Neural progenitor cell (in vitro differentiated cells): ENCODE results near the gene PRKCE. TPM values are rescaled to one million over a fixed set of nuclear protein-coding genes. Genes with fewer than 3 reads are reported as not detected.

Experiments
- DNase-seq: peaks from one replicate; pipeline ENCODE4 v3.0.0-alpha.2; 2016; ENCODE audit warnings: low spot score
- H2AFZ ChIP-seq: fragments of 200-600 bp; sonication (generic); replicated peaks from 2 replicates; pipeline ENCODE4 v1.6.1; 2016; ENCODE audit warnings: antibody characterized with exemption
- H3F3A ChIP-seq: fragments of 200-600 bp; sonication (generic); 2 replicates; pipeline ENCODE4 v1.6.1; 2016; ENCODE audit warnings: antibody characterized with exemption, low read depth
- H3K27ac ChIP-seq: fragments of 200-600 bp; sonication (generic); 2 replicates; pipeline ENCODE4 v1.5.1; 2016; ENCODE audit warnings: mild to moderate bottlenecking
- H3K27me3 ChIP-seq: fragments of 200-600 bp; sonication (generic); 2 replicates; pipeline ENCODE4 v1.6.1; 2016; ENCODE audit warnings: mild to moderate bottlenecking, moderate library complexity
- H3K36me3 ChIP-seq: fragments of 200-600 bp; sonication (generic); 2 replicates; pipeline ENCODE4 v1.5.1; 2016
- H3K4me1 ChIP-seq: fragments of 200-600 bp; sonication (generic); 2 replicates; pipeline ENCODE4 v1.6.1; 2016; ENCODE audit warnings: mixed run types
- H3K4me2 ChIP-seq: fragments of 200-600 bp; sonication (generic); 2 replicates; pipeline ENCODE4 v1.6.1; 2016
- H3K4me3 ChIP-seq: fragments of 200-600 bp; sonication (generic); 2 replicates; pipeline ENCODE4 v1.5.1; 2016
- H3K79me2 ChIP-seq: fragments of 200-600 bp; sonication (generic); 2 replicates; pipeline ENCODE4 v1.6.1; 2016; ENCODE audit warnings: low read depth
- H3K9ac ChIP-seq: fragments of 200-600 bp; sonication (generic); 2 replicates; pipeline ENCODE4 v1.6.1; 2016
- H3K9me3 ChIP-seq: fragments of 200-600 bp; sonication (generic); 2 replicates; pipeline ENCODE4 v1.5.1; 2016; ENCODE audit warnings: low read depth
- H4K20me1 ChIP-seq: fragments of 200-600 bp; sonication (generic); 2 replicates; pipeline ENCODE4 v1.6.1; 2016; ENCODE audit warnings: low read depth
- H3K27ac Mint-ChIP-seq: 3 replicates; pipeline ENCODE4 v1.8.0; 2021; ENCODE audit warnings: mixed read lengths
- H3K27me3 Mint-ChIP-seq: 2 replicates; pipeline ENCODE4 v1.8.0; 2022; ENCODE audit warnings: low read depth, mild to moderate bottlenecking, inconsistent platforms, moderate library complexity, mixed read lengths; ENCODE audit not compliant: insufficient read depth
- H3K36me3 Mint-ChIP-seq: 3 replicates; pipeline ENCODE4 v1.8.0; 2021; ENCODE audit warnings: mixed read lengths
- H3K4me1 Mint-ChIP-seq: 3 replicates; pipeline ENCODE4 v1.8.0; 2021; ENCODE audit warnings: mixed read lengths
- H3K4me3 Mint-ChIP-seq: 3 replicates; pipeline ENCODE4 v1.8.0; 2021; ENCODE audit warnings: mild to moderate bottlenecking, moderate library complexity, mixed read lengths
- H3K9me3 Mint-ChIP-seq: 3 replicates; pipeline ENCODE4 v1.8.0; 2020; ENCODE audit warnings: mixed read lengths
- CTCF ChIP-seq: fragments of 200-600 bp; sonication (generic); IDR thresholded peaks from 2 replicates; pipeline ENCODE4 v1.5.1; 2017; ENCODE audit warnings: antibody characterized with exemption, mild to moderate bottlenecking
- EZH2 ChIP-seq: fragments of 200-600 bp; sonication (generic); IDR thresholded peaks from 2 replicates; pipeline ENCODE4 v1.6.1; 2017; ENCODE audit warnings: antibody characterized with exemption, mild to moderate bottlenecking, moderate library complexity
- EZH2phosphoT487 ChIP-seq: fragments of 200-600 bp; sonication (generic); IDR thresholded peaks from 2 replicates; pipeline ENCODE4 v1.6.1; 2017; ENCODE audit warnings: antibody characterized with exemption
- total RNA-seq: library from RNA; depleted of rRNA; stranded (reverse); fragments of >200 nt; gene quantifications from 2 replicates; pipeline ENCODE4 v1.2.3, GENCODE V29; 2015; ENCODE audit warnings: low replicate concordance

Gene PRKCE
- total RNA-seq, 1 donor from 2014 or later: 4.1 TPM

- H3K9me3 ChIP-seq: no peaks in the 10 kb centered on the region
- no peak overlapping the region for H3K4me3 Mint-ChIP-seq
- H3K9me3 Mint-ChIP-seq: no peaks in the 10 kb centered on the region
- no peak overlapping the region for H3K4me3 ChIP-seq
- no peak overlapping the region for H3K9ac ChIP-seq
- no peaks in the 10 kb centered on the region for H3K36me3 ChIP-seq
- H3K27me3 Mint-ChIP-seq: peaks cover 2% of the 10 kb centered on the region
- no peaks in the 10 kb centered on the region for H3K4me1 ChIP-seq
- H3K27ac ChIP-seq: no peak overlapping the region
- no peak overlapping the region for H2AFZ ChIP-seq
- H4K20me1 ChIP-seq: no peaks in the 10 kb centered on the region
- no peak overlapping the region for H3K27ac Mint-ChIP-seq
- H3K4me2 ChIP-seq: no peak overlapping the region
- no peaks in the 10 kb centered on the region for H3K27me3 ChIP-seq
- no peaks in the 10 kb centered on the region for H3K36me3 Mint-ChIP-seq
- no peaks in the 10 kb centered on the region for H3K79me2 ChIP-seq
- no peak for TF ChIP-seq EZH2
- no peak for TF ChIP-seq EZH2phosphoT487
- no peak for TF ChIP-seq CTCF
- no peaks in the 10 kb centered on the region for H3F3A ChIP-seq
- H3K4me1 Mint-ChIP-seq: peaks cover 12% of the 10 kb centered on the region
- DNase-seq: no peak
These were observed 137.8 kb downstream of the PRKCE start for GRCh38 chr2:45789317-45789716.

GRCh38 chr2:45789961-45790723 lies 138.7 kb downstream of the PRKCE start:
- H2AFZ ChIP-seq: no peak overlapping the region
- H3K4me3 ChIP-seq: no peak overlapping the region
- Mint-ChIP-seq H3K27ac (no peak overlapping the region), H3K4me1 (peaks cover 16% of the 10 kb centered on the region), H3K9me3 (no peaks in the 10 kb centered on the region), H3K4me3 (no peak overlapping the region), H3K36me3 (no peaks in the 10 kb centered on the region), H3K27me3 (peaks cover 4% of the 10 kb centered on the region)
- H3K9ac ChIP-seq: no peak overlapping the region
- H3K27me3 ChIP-seq: no peaks in the 10 kb centered on the region
- H3K27ac ChIP-seq: no peak overlapping the region
- H3K4me2 ChIP-seq: no peak overlapping the region
- TF ChIP-seq EZH2 (no peak), EZH2phosphoT487 (no peak), CTCF (no peak)
- no peaks in the 10 kb centered on the region for H3K36me3 ChIP-seq
- H3F3A ChIP-seq: no peaks in the 10 kb centered on the region
- no peaks in the 10 kb centered on the region for H3K4me1 ChIP-seq
- no peaks in the 10 kb centered on the region for H3K79me2 ChIP-seq
- H4K20me1 ChIP-seq: no peaks in the 10 kb centered on the region
- no peak for DNase-seq
- H3K9me3 ChIP-seq: no peaks in the 10 kb centered on the region

- Histone ChIP-seq H3K36me3 (no peaks in the 10 kb centered on the region), H3K9ac (no peak overlapping the region), H3K79me2 (no peaks in the 10 kb centered on the region), H3F3A (peaks cover 5% of the 10 kb centered on the region), H3K4me1 (peaks cover 9% of the 10 kb centered on the region), H3K27ac (no peak overlapping the region), H3K27me3 (no peaks in the 10 kb centered on the region), H4K20me1 (no peaks in the 10 kb centered on the region), H2AFZ (no peak overlapping the region), H3K9me3 (no peaks in the 10 kb centered on the region), H3K4me2 (no peak overlapping the region), H3K4me3 (no peak overlapping the region)
- H3K36me3 Mint-ChIP-seq: no peaks in the 10 kb centered on the region
- DNase-seq: no peak
- no peak overlapping the region for H3K27ac Mint-ChIP-seq
- peaks cover 4% of the 10 kb centered on the region for H3K27me3 Mint-ChIP-seq
- TF ChIP-seq CTCF (no peak), EZH2 (no peak), EZH2phosphoT487 (no peak)
- no peak overlapping the region for H3K4me3 Mint-ChIP-seq
- no peaks in the 10 kb centered on the region for H3K9me3 Mint-ChIP-seq
- peaks cover 22% of the 10 kb centered on the region for H3K4me1 Mint-ChIP-seq
These were observed 142.0 kb downstream of the PRKCE start for GRCh38 chr2:45793305-45793962.
